K562 (cell line): ENCODE measurements around the gene AMPD3. TPM values are rescaled to one million over a fixed set of nuclear protein-coding genes. Genes with fewer than 3 reads are reported as not detected.

ENCODE experiments used
- CREB1 ChIP-seq, 2 experiments: sonication (generic) in 1 of 2; formaldehyde crosslinking in 1 of 2; IDR thresholded peaks; 2 replicates each; pipeline versions ENCODE4 v1.6.1 to v1.8.0; 2012 to 2022; ENCODE audit warnings: inconsistent platforms in 1 of 2, mild to moderate bottlenecking in 1 of 2, missing genetic modification reagents in 1 of 2, moderate library complexity in 1 of 2
- CREB5 ChIP-seq: fragments of 250-450 bp; sonication (Bioruptor Pico); IDR thresholded peaks from 2 replicates; pipeline ENCODE4 v1.5.0; 2020; ENCODE audit warnings: mild to moderate bottlenecking
- CTBP1 ChIP-seq: fragments of 450-650 bp; IDR thresholded peaks from 2 replicates; pipeline ENCODE4 v1.6.1; 2016; ENCODE audit warnings: borderline replicate concordance
- E2F8 ChIP-seq: fragments of 450-650 bp; IDR thresholded peaks from 2 replicates; pipeline ENCODE4 v1.7.1; 2018; ENCODE audit warnings: mild to moderate bottlenecking, low read depth; ENCODE audit not compliant: partially characterized antibody
- EP400 ChIP-seq: fragments of 450-650 bp; IDR thresholded peaks from 2 replicates; pipeline ENCODE4 v1.6.1; 2017; ENCODE audit warnings: antibody characterized with exemption, mild to moderate bottlenecking, moderate library complexity
- FOXK2 ChIP-seq, 2 experiments: fragments of 450-650 bp; IDR thresholded peaks in 1 of 2; conservative IDR thresholded peaks in 1 of 2; 2 replicates each; pipeline ENCODE4 v1.6.1; 2016; ENCODE audit warnings: low read depth in 2 of 2, mild to moderate bottlenecking in 1 of 2
- KDM2B ChIP-seq: fragments of 250-450 bp; sonication (Bioruptor Pico); IDR thresholded peaks from 2 replicates; pipeline ENCODE4 v1.8.0; 2021; ENCODE audit warnings: mild to moderate bottlenecking, moderate library complexity
- NFIC ChIP-seq: fragments of 450-650 bp; IDR thresholded peaks from 2 replicates; pipeline ENCODE4 v1.6.1; 2017; ENCODE audit warnings: mild to moderate bottlenecking, inconsistent platforms
- POLR2AphosphoS2 ChIP-seq: IDR thresholded peaks from 2 replicates; pipeline ENCODE4 v1.6.1; 2012; ENCODE audit warnings: low read length, improper control_type of control experiment
- POLR2G ChIP-seq: fragments of 200-400 bp; formaldehyde crosslinking; IDR thresholded peaks from 2 replicates; pipeline ENCODE4 v1.6.1; 2017; ENCODE audit warnings: low read depth, mild to moderate bottlenecking, antibody characterized with exemption, low read length, moderate library complexity
- RCOR1 ChIP-seq, 2 experiments: IDR thresholded peaks; 2 replicates each; pipeline ENCODE4 v1.6.1; 2012; ENCODE audit warnings: low read depth in 2 of 2, low read length in 2 of 2, borderline replicate concordance in 1 of 2, improper control_type of control experiment in 1 of 2
- SAP30 ChIP-seq: fragments of 200-600 bp; sonication (generic); IDR thresholded peaks from 2 replicates; pipeline ENCODE4 v1.6.1; 2012; ENCODE audit warnings: borderline replicate concordance, low read depth, mild to moderate bottlenecking, moderate library complexity, low read length, control low read depth, inconsistent platforms; ENCODE audit not compliant: insufficient read depth, poor library complexity, severe bottlenecking
- ZBTB43 ChIP-seq: sonication (generic); formaldehyde crosslinking; IDR thresholded peaks from 2 replicates; pipeline ENCODE4 v1.8.0; 2023; ENCODE audit warnings: mild to moderate bottlenecking, missing genetic modification reagents
- ZBTB7A ChIP-seq: IDR thresholded peaks from 2 replicates; pipeline ENCODE4 v1.6.1; 2011; ENCODE audit warnings: low read depth, mild to moderate bottlenecking, low read length, moderate library complexity, borderline replicate concordance; ENCODE audit not compliant: control insufficient read depth
- polyA plus RNA-seq, 8 experiments: library from polyadenylated mRNA; depleted of rRNA in 4 of 8; stranded (reverse) in 5 of 8; unstranded in 3 of 8; fragments of >200 nt; fragmentation: Nextera tagmentation in 2 of 8; fragmentation: Illumina TruSeq in 1 of 8; extraction: Ambion mirVana in 2 of 8; extraction: Trizol in 1 of 8; gene quantifications; 2 replicates each; pipeline versions ENCODE4 v1.2.1 to v1.2.3, GENCODE V29; 2011 to 2014; ENCODE audit warnings: inconsistent platforms in 1 of 8, missing spikeins in 1 of 8
- total RNA-seq, 7 experiments: library from RNA; depleted of rRNA in 6 of 7; stranded (reverse); fragments of >200 nt in 6 of 7; fragmentation: Illumina TruSeq in 2 of 7; extraction: Trizol in 2 of 7; gene quantifications; 2 replicates each; pipeline versions ENCODE4 v1.2.1 to v1.2.3, GENCODE V29; 2011 to 2021; ENCODE audit warnings: low replicate concordance in 1 of 7
- TF ChIP-seq, protein P1 (sequence below): sonication (generic); formaldehyde crosslinking; IDR thresholded peaks from 2 replicates; pipeline ENCODE4 v1.8.0; 2022; ENCODE audit warnings: mild to moderate bottlenecking, missing genetic modification reagents

The AMPD3 gene
- total and polyA plus RNA-seq, 9 of the 15 experiments (the other 6 are each of a cell fraction or from before 2014, with no cell fraction given), result 4.4 to 23.6 (median 11.2) TPM

GRCh38 chr11:10540915-10541560 is 86.0 kb downstream of the AMPD3 start, which contains the start of gene RNF141 (continued):
- peak; percentile 78 for TF ChIP-seq EP400
- peak; percentile 34 to 42; a peak in 2 of 4 replicates for TF ChIP-seq FOXK2 (conservative IDR thresholded peaks at IDR 0.05 in 1 of 2, IDR thresholded peaks at IDR 0.05 in 1 of 2; ENCODE audit: low read depth in 2 of 2)
- peak; percentile 86 for TF ChIP-seq CTBP1
- TF ChIP-seq POLR2G, result peak; percentile 99
- TF ChIP-seq E2F8, result peak; percentile 41
- TF ChIP-seq SAP30, result peak; percentile 90
- peak in 1 of 2 experiments; percentile 71; a peak in 1 of 4 replicates for TF ChIP-seq RCOR1 (IDR thresholded peaks at IDR 0.05; ENCODE audit: borderline replicate concordance in 1 of 2, low read depth in 2 of 2, low read length in 2 of 2)
- TF ChIP-seq CREB1 (IDR thresholded peaks at IDR 0.05), result peak; percentile 97
- peak; percentile 99 for TF ChIP-seq CREB1 (CRISPR knock-in tag; IDR thresholded peaks at IDR 0.05)
- 0 out of 2 replicates have a peak, but pooled peaks have one; percentile 33 for TF ChIP-seq ZBTB43 (CRISPR knock-in tag)
- peak; percentile 67; the same call in 1 of the 2 replicates for TF ChIP-seq POLR2AphosphoS2
- TF ChIP-seq ZBTB7A, result peak; percentile 25; the same call in 1 of the 2 replicates
- peak; percentile 67; the same call in 1 of the 2 replicates for TF ChIP-seq KDM2B (CRISPR knock-in tag)
- TF ChIP-seq, protein P1, sequence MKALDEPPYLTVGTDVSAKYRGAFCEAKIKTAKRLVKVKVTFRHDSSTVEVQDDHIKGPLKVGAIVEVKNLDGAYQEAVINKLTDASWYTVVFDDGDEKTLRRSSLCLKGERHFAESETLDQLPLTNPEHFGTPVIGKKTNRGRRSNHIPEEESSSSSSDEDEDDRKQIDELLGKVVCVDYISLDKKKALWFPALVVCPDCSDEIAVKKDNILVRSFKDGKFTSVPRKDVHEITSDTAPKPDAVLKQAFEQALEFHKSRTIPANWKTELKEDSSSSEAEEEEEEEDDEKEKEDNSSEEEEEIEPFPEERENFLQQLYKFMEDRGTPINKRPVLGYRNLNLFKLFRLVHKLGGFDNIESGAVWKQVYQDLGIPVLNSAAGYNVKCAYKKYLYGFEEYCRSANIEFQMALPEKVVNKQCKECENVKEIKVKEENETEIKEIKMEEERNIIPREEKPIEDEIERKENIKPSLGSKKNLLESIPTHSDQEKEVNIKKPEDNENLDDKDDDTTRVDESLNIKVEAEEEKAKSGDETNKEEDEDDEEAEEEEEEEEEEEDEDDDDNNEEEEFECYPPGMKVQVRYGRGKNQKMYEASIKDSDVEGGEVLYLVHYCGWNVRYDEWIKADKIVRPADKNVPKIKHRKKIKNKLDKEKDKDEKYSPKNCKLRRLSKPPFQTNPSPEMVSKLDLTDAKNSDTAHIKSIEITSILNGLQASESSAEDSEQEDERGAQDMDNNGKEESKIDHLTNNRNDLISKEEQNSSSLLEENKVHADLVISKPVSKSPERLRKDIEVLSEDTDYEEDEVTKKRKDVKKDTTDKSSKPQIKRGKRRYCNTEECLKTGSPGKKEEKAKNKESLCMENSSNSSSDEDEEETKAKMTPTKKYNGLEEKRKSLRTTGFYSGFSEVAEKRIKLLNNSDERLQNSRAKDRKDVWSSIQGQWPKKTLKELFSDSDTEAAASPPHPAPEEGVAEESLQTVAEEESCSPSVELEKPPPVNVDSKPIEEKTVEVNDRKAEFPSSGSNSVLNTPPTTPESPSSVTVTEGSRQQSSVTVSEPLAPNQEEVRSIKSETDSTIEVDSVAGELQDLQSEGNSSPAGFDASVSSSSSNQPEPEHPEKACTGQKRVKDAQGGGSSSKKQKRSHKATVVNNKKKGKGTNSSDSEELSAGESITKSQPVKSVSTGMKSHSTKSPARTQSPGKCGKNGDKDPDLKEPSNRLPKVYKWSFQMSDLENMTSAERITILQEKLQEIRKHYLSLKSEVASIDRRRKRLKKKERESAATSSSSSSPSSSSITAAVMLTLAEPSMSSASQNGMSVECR (CRISPR knock-in tag), result peak; percentile 87
- no peak for TF ChIP-seq CREB5 (CRISPR knock-in tag)
- TF ChIP-seq NFIC, result 0 out of 2 replicates have a peak, but pooled peaks have one; percentile 10
